Neural cell (in vitro differentiated cells): ENCODE data around the gene SPECC1L. TPM values are rescaled to one million over a fixed set of nuclear protein-coding genes. Genes with fewer than 3 reads are reported as not detected.
"Not testable (repeated sequence)": the region's sequence is repeated elsewhere in the genome, so short reads cannot be mapped to it uniquely, and the experiment has no call there.

Experiments
- H2AFZ ChIP-seq: fragments of 200-600, 300-800 bp; sonication (generic), shearing (Covaris generic); 2 replicates; pipeline ENCODE4 v1.6.0; 2014; ENCODE audit warnings: low read depth, mild to moderate bottlenecking, antibody characterized with exemption, low read length, moderate library complexity
- H3F3A ChIP-seq: fragments of 200-600 bp; shearing (Covaris generic); 2 replicates; pipeline ENCODE4 v1.6.1; 2016; ENCODE audit warnings: mild to moderate bottlenecking, moderate library complexity, mixed read lengths, antibody characterized with exemption, low read length; ENCODE audit not compliant: insufficient read depth, poor library complexity, severe bottlenecking
- H3K27ac ChIP-seq: fragments of 200-600, 300-800 bp; sonication (generic), shearing (Covaris generic); 2 replicates; pipeline ENCODE4 v1.5.1; 2014; ENCODE audit warnings: mild to moderate bottlenecking, low read length, moderate library complexity
- H3K27me3 ChIP-seq: fragments of 300-800, 200-600 bp; sonication (generic), shearing (Covaris generic); 2 replicates; pipeline ENCODE4 v1.6.0; 2014; ENCODE audit warnings: mild to moderate bottlenecking, low read depth, low read length, moderate library complexity; ENCODE audit not compliant: insufficient read depth
- H3K36me3 ChIP-seq: fragments of 300-800, 200-600 bp; sonication (generic), shearing (Covaris generic); 2 replicates; pipeline ENCODE4 v1.5.1; 2014; ENCODE audit warnings: mild to moderate bottlenecking, antibody characterized with exemption, low read length, moderate library complexity; ENCODE audit not compliant: insufficient read depth
- H3K4me2 ChIP-seq: fragments of 300-800, 200-600 bp; sonication (generic), shearing (Covaris generic); 2 replicates; pipeline ENCODE4 v1.6.0; 2014; ENCODE audit warnings: mild to moderate bottlenecking, low read length
- H3K4me3 ChIP-seq: fragments of 300-800, 200-600 bp; sonication (generic), shearing (Covaris generic); 2 replicates; pipeline ENCODE4 v1.5.1; 2014; ENCODE audit warnings: mild to moderate bottlenecking, low read length, moderate library complexity
- H3K79me2 ChIP-seq: fragments of 200-600 bp; shearing (Covaris generic); replicated peaks from 2 replicates; pipeline ENCODE4 v1.6.0; 2014; ENCODE audit warnings: mild to moderate bottlenecking, low read length, moderate library complexity; ENCODE audit not compliant: insufficient read depth
- H3K9ac ChIP-seq: fragments of 300-800, 200-600 bp; sonication (generic), shearing (Covaris generic); 2 replicates; pipeline ENCODE4 v1.6.1; 2016; ENCODE audit warnings: mild to moderate bottlenecking, low read length, mixed read lengths
- H3K9me2 ChIP-seq: fragments of 200-600 bp; shearing (Covaris generic); 2 replicates; pipeline ENCODE4 v1.6.1; 2016; ENCODE audit warnings: mild to moderate bottlenecking, low read length, mixed read lengths; ENCODE audit not compliant: insufficient read depth
- H3K9me3 ChIP-seq: fragments of 200-600, 300-800 bp; sonication (generic), shearing (Covaris generic); 2 replicates; pipeline ENCODE4 v1.6.1; 2016; ENCODE audit warnings: mild to moderate bottlenecking, mixed run types, low read length, moderate library complexity, mixed read lengths
- H4K20me1 ChIP-seq: fragments of 200-600 bp; shearing (Covaris generic); 2 replicates; pipeline ENCODE4 v1.6.1; 2016; ENCODE audit warnings: mild to moderate bottlenecking, mixed run types; ENCODE audit not compliant: insufficient read depth
- EP300 ChIP-seq: fragments of 450-650 bp; conservative IDR thresholded peaks from 2 replicates; pipeline ENCODE4 v1.6.1; 2014; ENCODE audit warnings: antibody characterized with exemption, mild to moderate bottlenecking, moderate library complexity; ENCODE audit not compliant: poor library complexity, severe bottlenecking
- EZH2 ChIP-seq: fragments of 200-600, 300-800 bp; shearing (Covaris generic), sonication (generic); IDR thresholded peaks from 2 replicates; pipeline ENCODE4 v1.6.1; 2014; ENCODE audit warnings: antibody characterized with exemption, low read length, borderline replicate concordance, mild to moderate bottlenecking; ENCODE audit not compliant: insufficient read depth, poor library complexity, severe bottlenecking
- MXI1 ChIP-seq: fragments of 450-650 bp; conservative IDR thresholded peaks from 2 replicates; pipeline ENCODE4 v1.6.1; 2014; ENCODE audit warnings: antibody characterized with exemption, mild to moderate bottlenecking; ENCODE audit not compliant: poor library complexity, severe bottlenecking
- POLR2AphosphoS5 ChIP-seq: IDR thresholded peaks from 2 replicates; pipeline ENCODE4 v1.6.1; 2012
- RAD21 ChIP-seq: fragments of 450-650 bp; conservative IDR thresholded peaks from 2 replicates; pipeline ENCODE4 v1.6.1; 2014; ENCODE audit warnings: antibody characterized with exemption, mild to moderate bottlenecking, moderate library complexity
- SMC3 ChIP-seq: fragments of 450-650 bp; conservative IDR thresholded peaks from 2 replicates; pipeline ENCODE4 v1.6.1; 2014; ENCODE audit warnings: antibody characterized with exemption, mild to moderate bottlenecking, moderate library complexity; ENCODE audit not compliant: poor library complexity
- TAF1 ChIP-seq: IDR thresholded peaks from 2 replicates; pipeline ENCODE4 v1.6.1; 2012; ENCODE audit warnings: low read depth
- polyA plus RNA-seq: library from polyadenylated mRNA; depleted of rRNA; stranded (reverse); fragments of >200 nt; gene quantifications from 2 replicates; pipeline ENCODE4 v1.2.3, GENCODE V29; 2014
- TF ChIP-seq, protein P1 (sequence below): IDR thresholded peaks from 2 replicates; pipeline ENCODE4 v1.6.1; 2012; ENCODE audit warnings: borderline replicate concordance
- TF ChIP-seq, protein P2 (sequence below): fragments of 450-650 bp; IDR thresholded peaks from 2 replicates; pipeline ENCODE4 v1.5.1; 2014; ENCODE audit warnings: antibody characterized with exemption, mild to moderate bottlenecking, moderate library complexity; ENCODE audit not compliant: poor library complexity, severe bottlenecking

The SPECC1L gene
- polyA plus RNA-seq, 1 donor from 2014 or later, result 27.1 TPM

DNA sequence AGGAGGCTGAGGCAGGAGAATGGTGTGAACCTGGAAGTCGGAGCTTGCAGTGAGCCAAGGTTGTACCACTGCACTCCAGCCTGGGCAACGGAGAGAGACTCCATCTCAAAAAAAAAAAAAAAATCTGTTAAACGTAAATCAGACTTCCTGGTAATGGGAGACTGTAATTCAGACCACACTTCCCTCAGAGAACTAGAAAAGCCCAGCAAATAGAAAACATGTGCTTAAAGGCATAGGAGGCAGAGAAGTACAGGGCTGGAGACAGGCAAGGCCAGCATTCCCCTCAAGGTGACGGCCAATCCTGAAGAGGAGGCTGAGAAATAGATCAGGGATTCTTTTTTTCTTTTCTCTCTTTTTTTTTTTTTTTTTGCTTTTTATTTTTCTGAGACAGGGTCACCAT, 34.0 kb upstream of the SPECC1L start:
- H3K4me2 ChIP-seq, result no peak overlapping the region
- no peak overlapping the region for H3K9ac ChIP-seq

GRCh38 chr22:24238101-24238694, 32.4 kb upstream of the SPECC1L start:
- not testable (repeated sequence) for H3F3A ChIP-seq, H3K9me2 ChIP-seq, H3K9ac ChIP-seq

More for the DNA sequence above, 34.0 kb upstream of the SPECC1L start:
- Histone ChIP-seq H3K9me3 (no peaks in the 10 kb centered on the region), H3K27me3 (no peaks in the 10 kb centered on the region), H3K4me3 (no peak overlapping the region), H3K36me3 (no peaks in the 10 kb centered on the region), H4K20me1 (no peaks in the 10 kb centered on the region), H2AFZ (no peak overlapping the region), H3K9me2 (no peaks in the 10 kb centered on the region), H3F3A (no peaks in the 10 kb centered on the region), H3K27ac (no peak overlapping the region), H3K79me2 (no peaks in the 10 kb centered on the region)
- TF ChIP-seq EP300, result no peak
- TF ChIP-seq, protein P1, sequence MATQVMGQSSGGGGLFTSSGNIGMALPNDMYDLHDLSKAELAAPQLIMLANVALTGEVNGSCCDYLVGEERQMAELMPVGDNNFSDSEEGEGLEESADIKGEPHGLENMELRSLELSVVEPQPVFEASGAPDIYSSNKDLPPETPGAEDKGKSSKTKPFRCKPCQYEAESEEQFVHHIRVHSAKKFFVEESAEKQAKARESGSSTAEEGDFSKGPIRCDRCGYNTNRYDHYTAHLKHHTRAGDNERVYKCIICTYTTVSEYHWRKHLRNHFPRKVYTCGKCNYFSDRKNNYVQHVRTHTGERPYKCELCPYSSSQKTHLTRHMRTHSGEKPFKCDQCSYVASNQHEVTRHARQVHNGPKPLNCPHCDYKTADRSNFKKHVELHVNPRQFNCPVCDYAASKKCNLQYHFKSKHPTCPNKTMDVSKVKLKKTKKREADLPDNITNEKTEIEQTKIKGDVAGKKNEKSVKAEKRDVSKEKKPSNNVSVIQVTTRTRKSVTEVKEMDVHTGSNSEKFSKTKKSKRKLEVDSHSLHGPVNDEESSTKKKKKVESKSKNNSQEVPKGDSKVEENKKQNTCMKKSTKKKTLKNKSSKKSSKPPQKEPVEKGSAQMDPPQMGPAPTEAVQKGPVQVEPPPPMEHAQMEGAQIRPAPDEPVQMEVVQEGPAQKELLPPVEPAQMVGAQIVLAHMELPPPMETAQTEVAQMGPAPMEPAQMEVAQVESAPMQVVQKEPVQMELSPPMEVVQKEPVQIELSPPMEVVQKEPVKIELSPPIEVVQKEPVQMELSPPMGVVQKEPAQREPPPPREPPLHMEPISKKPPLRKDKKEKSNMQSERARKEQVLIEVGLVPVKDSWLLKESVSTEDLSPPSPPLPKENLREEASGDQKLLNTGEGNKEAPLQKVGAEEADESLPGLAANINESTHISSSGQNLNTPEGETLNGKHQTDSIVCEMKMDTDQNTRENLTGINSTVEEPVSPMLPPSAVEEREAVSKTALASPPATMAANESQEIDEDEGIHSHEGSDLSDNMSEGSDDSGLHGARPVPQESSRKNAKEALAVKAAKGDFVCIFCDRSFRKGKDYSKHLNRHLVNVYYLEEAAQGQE, result no peak
- TF ChIP-seq, protein P2, sequence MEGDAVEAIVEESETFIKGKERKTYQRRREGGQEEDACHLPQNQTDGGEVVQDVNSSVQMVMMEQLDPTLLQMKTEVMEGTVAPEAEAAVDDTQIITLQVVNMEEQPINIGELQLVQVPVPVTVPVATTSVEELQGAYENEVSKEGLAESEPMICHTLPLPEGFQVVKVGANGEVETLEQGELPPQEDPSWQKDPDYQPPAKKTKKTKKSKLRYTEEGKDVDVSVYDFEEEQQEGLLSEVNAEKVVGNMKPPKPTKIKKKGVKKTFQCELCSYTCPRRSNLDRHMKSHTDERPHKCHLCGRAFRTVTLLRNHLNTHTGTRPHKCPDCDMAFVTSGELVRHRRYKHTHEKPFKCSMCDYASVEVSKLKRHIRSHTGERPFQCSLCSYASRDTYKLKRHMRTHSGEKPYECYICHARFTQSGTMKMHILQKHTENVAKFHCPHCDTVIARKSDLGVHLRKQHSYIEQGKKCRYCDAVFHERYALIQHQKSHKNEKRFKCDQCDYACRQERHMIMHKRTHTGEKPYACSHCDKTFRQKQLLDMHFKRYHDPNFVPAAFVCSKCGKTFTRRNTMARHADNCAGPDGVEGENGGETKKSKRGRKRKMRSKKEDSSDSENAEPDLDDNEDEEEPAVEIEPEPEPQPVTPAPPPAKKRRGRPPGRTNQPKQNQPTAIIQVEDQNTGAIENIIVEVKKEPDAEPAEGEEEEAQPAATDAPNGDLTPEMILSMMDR, result no peak
- no peak for TF ChIP-seq RAD21
- TF ChIP-seq MXI1, result no peak
- no peak for TF ChIP-seq TAF1
- TF ChIP-seq EZH2, result no peak
- no peak for TF ChIP-seq SMC3
- TF ChIP-seq POLR2AphosphoS5, result no peak

GRCh38 chr22:24240381-24240780, 30.2 kb upstream of the SPECC1L start:
- Histone ChIP-seq H4K20me1 (no peaks in the 10 kb centered on the region), H3K4me3 (no peak overlapping the region), H2AFZ (no peak overlapping the region), H3K9ac (no peak overlapping the region), H3K27me3 (no peaks in the 10 kb centered on the region), H3K4me2 (no peak overlapping the region), H3K9me3 (no peaks in the 10 kb centered on the region), H3K27ac (no peak overlapping the region), H3F3A (no peaks in the 10 kb centered on the region), H3K79me2 (no peaks in the 10 kb centered on the region), H3K9me2 (no peaks in the 10 kb centered on the region), H3K36me3 (no peaks in the 10 kb centered on the region)
- TF ChIP-seq SMC3, result no peak

More at GRCh38 chr22:24238101-24238694, 32.4 kb upstream of the SPECC1L start:
- H3K9me3 ChIP-seq, H4K20me1 ChIP-seq, H3K4me2 ChIP-seq, H3K4me3 ChIP-seq, H3K79me2 ChIP-seq, H2AFZ ChIP-seq, H3K27ac ChIP-seq, H3K27me3 ChIP-seq, H3K36me3 ChIP-seq: not testable (repeated sequence)

GRCh38 chr22:24240985-24241692, 29.5 kb upstream of the SPECC1L start:
- not testable (repeated sequence) for H3K36me3 ChIP-seq, H3K79me2 ChIP-seq, H3K9me3 ChIP-seq, H3K27me3 ChIP-seq, H3K27ac ChIP-seq, H3K9me2 ChIP-seq, H4K20me1 ChIP-seq, H3K9ac ChIP-seq, H3K4me2 ChIP-seq, H3F3A ChIP-seq, H3K4me3 ChIP-seq, H2AFZ ChIP-seq

DNA sequence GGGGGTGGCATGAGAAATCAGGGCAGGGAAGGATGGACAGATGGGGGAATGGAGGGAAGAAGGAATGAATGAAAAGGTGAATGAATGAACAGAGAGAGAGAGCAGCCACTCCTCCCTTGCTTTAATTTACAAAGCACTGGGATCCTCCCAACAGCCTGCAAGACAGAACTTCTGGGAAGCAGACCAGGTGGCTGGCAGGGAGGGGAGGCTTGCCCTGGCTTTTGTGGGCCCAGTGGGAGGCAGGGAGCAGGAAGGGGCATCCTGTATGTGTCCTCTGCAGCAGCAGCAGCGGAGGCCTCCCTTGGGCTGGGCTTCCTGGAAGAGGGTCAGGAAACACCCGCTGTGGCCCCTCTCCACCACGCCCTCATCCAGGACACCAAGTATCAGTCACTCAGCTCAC, 27.2 kb upstream of the SPECC1L start:
- H3K27me3 ChIP-seq, H3K27ac ChIP-seq, H3K9ac ChIP-seq, H3K4me2 ChIP-seq, H4K20me1 ChIP-seq, H3K9me3 ChIP-seq, H3K36me3 ChIP-seq, H3F3A ChIP-seq, H3K4me3 ChIP-seq, H3K9me2 ChIP-seq, H2AFZ ChIP-seq, H3K79me2 ChIP-seq: not testable (repeated sequence)
